NOMO-1 (cell line): Measurements from ENCODE around the gene TXNL1.
A peak's percentile ranks its signal among the peaks of the same experiment; 100 is the strongest.

Experiments used
- DNase-seq, 2 experiments: peaks; one replicate each; lab custom pipeline; 2025; ENCODE audit not compliant: unreplicated experiment in 2 of 2; lab: John Stamatoyannopoulos, UW

TXNL1 gene

DNA sequence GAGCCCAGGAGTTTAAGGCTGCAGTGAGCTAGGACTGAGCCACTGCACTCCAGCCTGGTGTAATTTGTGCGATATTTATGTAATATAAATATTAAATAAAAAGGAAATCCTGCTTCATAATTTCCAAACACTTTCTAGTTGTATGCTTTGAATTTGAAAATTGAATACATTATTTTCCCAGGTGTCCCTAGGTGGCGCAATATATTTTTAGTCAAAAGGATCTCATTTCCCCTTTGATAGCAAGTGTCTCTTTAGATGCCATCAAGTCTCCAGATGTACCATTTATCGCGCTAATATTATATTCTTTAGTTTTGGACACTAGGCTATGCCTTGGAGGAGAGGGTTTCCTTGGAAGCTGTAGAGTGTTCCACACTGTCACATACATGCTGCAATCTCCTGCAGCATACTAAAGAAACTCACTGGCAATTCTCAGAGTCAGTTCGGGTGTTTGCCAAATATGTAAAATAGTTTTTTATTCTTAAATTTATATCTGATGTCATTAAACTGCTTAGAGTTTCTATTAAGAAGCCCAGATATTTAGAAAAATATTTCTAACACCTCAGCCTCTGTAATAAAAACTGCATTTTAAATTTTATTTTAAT is 7.1 kb upstream of the TXNL1 start:
- peak in 1 of 2 experiments; percentile 24 for DNase-seq

DNA sequence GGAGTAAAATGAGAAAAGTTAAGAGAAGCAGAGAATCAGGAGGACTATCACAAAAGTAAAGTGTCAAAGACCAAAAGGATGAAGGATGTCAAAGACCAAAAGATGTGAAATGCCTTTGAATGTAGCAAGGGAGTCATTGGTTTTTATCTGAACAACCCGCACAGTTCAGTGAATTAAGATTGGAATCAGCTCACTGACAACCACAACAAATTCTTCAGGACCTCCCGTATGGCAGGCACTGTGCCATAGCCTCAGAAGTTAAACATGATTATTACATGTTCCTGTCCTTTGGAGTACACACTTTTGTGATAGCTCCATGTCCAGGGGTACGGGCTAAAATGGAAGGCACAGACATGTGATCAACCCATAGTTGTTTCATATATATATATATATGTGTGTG is 5.0 kb upstream of the TXNL1 start:
- no peak for DNase-seq

DNA sequence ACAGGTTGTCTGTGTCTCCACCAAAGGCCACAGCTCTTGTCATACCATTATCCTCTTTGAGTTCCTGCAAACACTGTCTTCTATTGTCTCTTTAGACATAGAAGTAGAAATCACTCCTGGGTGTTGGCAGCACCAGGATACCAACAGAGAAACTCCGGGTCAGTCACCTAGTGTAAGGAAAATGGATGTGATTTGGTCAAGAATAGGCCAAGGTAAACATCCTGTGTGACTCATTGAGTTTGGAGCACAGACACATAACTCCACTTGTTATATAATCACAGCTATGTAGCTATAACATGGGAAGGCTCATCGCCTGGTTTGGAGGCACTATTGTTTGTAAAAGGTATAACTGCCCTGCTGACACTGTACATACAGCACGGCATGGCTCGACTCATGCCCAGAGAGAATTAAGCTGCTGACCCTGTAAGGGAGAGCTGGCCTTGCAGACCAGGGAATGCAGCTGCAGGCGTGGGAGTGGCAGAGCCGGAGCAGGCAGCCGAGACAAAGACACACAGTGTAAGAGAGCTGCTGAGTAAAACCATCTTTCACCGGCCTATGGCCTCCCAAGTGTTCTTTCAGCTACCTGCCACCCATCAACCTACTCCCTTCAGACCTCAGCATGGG is 3.4 kb upstream of the TXNL1 start:
- no peak for DNase-seq

- DNase-seq = no peak
Observed at GRCh38 chr18:56639571-56639970, 1.2 kb upstream of the TXNL1 start.

DNA sequence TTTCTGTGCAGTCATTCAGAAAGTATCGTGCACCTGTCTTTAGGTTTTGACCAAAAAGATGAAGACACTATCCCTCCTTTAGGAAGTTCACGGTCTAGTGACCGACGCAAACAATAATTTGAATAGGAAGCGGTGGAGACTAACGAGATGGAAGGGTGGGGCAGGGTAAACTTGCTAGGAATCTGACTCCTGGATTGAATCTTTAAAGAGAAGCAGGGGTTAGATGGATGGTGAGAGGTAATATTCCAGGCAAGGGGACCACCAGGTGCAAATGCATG is 651 bp upstream of the TXNL1 start:
- no peak for DNase-seq

- no peak for DNase-seq
Observed at GRCh38 chr18:56637711-56638231, 621 bp downstream of the TXNL1 start.

DNA sequence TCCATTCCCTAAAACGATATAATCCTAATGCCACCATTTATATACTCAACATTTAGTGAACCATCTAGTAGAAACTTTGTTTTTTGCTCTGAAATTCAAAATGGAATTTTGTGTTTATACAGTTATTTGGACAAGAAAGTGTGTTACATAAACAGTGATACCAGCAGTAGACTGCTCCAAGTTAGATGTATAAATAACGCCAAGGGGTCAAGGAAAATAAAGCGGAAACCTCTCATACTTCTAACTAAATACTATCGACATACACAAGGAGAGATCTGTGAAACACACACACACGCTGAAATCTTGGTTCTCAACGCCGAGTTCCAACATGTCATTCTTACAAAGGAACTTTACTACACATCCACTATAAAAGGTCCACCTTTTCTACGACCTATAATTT is 1.2 kb downstream of the TXNL1 start:
- no peak for DNase-seq

GRCh38 chr18:56635007-56635406 is 3.4 kb downstream of the TXNL1 start:
- no peak for DNase-seq

DNA sequence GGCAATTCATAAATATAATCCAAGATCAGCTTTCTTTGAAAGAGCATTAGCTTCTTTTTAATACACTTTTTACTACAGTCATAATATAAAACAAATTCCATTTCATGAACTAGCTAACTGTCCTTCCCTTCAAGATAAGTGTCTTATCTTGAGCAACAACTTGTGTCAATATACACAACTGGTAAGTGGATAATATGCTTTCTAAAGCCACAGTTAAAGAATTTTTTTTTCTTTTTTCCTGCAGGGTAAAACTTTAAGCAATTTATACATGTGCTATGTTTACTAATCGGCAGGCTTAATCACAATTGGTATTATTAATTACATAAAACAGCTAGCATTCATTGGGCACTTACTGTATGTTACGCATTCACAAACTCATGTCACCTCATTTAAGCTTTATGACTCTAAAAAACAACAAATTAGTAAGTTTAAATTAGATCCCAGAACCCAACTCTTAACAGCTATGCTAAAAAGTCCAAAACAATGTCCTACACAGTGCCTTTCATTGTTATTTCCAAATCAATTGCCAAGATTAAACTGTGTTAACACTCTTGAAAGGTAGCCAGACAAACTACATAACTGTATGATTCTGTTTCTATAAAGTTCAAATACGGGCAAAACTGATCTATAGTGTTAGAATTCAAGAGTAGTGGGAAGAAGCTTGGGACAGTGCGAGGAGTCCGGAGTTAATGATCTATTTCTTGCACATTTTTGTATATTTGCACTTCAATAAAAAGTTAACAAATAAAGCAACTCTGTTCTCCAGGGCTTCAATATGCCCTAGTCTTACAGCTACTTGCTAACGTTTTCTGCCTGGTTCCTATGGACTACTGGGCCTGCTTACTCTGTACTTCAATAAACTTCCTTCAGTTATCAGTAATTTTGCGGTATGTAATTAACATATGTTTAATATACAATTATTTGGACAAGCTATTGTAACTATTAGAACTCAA is 6.0 kb downstream of the TXNL1 start:
- DNase-seq = no peak

GRCh38 chr18:56627991-56628390 is 10.4 kb downstream of the TXNL1 start:
- no peak for DNase-seq

- no peak for DNase-seq
Observed at GRCh38 chr18:56615738-56616520, 22.5 kb downstream of the TXNL1 start.

DNA sequence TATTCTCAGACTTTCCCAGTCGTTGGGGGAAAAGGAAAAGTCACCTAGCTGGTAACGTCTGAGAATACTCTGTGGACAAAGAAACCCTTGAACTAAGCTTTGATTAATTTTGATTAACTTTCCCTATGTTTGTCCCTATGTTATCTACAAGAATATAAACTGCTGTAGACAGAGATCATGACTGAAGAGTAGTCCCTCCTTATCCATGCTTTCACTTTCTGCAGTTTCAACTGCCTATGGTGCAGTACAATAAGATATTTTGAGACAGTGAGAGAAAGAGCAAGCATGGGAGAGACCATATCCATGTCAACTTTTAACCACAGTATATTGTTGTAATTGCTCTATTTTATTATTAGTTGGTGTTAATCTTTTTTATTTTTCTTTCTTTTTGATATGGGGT is 31.8 kb downstream of the TXNL1 start:
- DNase-seq = no peak

GRCh38 chr18:56598422-56598821 is 40.0 kb downstream of the TXNL1 start:
- DNase-seq = no peak

DNA sequence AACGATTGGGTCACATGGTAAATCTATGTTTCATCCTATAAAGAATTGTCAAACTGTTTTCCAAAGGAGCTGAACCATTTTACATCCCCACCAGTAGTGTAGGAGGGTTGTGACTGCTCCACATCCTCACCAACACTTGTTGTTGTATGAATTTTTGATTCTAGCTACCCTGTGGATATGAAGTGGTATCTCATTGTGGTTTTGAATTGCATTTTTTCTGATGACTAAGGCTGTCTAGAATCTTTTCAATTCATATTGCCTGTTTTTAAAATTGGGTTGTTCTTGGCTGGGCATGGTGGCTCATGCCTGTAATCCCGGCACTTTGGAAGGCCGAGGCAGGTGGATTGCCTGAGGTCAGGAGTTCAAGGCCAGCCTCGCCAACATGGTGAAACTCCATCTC is 44.5 kb downstream of the TXNL1 start:
- DNase-seq = no peak

- DNase-seq = no peak
Observed at GRCh38 chr18:56580026-56580425, 58.4 kb downstream of the TXNL1 start.

GRCh38 chr18:56579451-56579850 is 58.9 kb downstream of the TXNL1 start:
- no peak for DNase-seq

GRCh38 chr18:56576826-56577573 is 61.4 kb downstream of the TXNL1 start:
- DNase-seq = no peak

DNA sequence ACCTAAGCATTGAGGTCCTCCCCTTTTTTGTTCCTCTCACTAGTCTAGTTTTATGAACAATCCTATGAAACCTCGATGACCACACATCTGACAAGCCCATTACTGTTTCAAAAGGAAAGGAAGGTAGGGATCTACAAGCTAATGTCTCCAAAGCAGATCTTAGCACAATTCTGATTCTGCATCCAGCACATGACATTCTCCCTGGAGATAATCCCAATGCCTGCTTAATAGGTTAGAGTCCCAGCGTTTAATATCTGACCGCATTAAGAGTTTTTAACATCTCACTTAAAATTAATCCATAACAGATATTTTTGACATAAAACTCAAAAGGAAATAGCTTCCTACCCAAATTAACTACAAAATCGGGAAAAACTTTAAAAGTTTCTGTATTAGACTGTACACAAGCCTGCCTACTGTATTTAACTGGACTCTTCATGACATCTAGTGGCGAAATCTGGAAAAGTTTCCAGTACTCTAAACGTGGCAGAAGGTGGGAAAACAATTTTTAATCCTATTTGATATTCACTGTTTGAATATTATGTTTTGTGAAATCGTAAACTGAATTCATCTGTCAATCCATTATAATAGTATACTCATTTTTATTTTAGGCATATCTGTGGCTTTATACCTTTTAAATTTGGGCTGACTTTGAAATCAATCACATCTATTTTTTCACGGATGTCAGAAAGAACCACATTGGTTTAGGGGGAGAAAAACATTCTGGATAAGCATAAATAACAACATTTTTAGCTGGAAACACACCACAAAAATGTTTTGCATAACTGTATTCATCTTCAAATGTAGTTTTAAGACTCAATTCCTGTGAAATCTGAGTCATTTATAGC is 62.4 kb downstream of the TXNL1 start:
- DNase-seq = peak in 1 of 2 experiments; percentile 47

DNA sequence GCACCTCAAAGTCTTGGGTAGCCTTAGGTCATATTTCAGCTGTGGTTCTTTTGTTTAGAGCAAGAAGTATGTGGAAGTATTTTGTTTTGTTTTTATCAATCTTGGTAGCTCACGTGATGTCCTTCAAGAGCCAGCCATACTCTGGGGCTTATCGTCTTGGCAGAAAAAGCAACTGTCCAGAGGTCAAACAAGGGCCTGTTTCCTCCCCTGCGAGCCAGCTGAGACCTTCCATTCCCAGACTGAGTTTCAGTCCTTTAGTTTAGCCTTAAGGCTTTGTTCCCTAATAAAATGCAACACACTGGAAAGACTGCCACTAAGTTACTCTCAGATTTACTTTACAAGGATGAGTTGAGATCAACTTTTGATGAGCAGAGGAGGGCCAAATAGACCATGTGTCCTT is 63.5 kb downstream of the TXNL1 start:
- no peak for DNase-seq
